ENCODE results near the gene NTM. TPM values are rescaled to one million over a fixed set of nuclear protein-coding genes. Genes with fewer than 3 reads are reported as not detected.

Gene NTM
- total and polyA plus RNA-seq, 2 of the 8 experiments (the other 6 are each of a cell fraction or from before 2014, with no cell fraction given) = 13.4 to 20.0 TPM

GRCh38 chr11:131637469-131638175 lies 267.2 kb downstream of the NTM start (continued):
- TF ChIP-seq SIN3A (conservative IDR thresholded peaks at IDR 0.05 in 1 of 2, IDR thresholded peaks at IDR 0.05 in 1 of 2; ENCODE audit: low read depth in 1 of 2, low read length in 2 of 2) (no peak), POLR2AphosphoS5 (IDR thresholded peaks at IDR 0.05; ENCODE audit: low read depth, low read length) (no peak), ASH2L (IDR thresholded peaks at IDR 0.05; ENCODE audit: low read length) (no peak), CHD1 (IDR thresholded peaks at IDR 0.05; ENCODE audit: low read depth, low read length) (no peak), E2F6 (IDR thresholded peaks at IDR 0.05) (no peak), CBX8 (IDR thresholded peaks at IDR 0.05; ENCODE audit: borderline replicate concordance, low read depth, low read length) (no peak)
